HG03045 (cell line): ENCODE data around the gene ZNF711.
A peak's percentile ranks its signal among the peaks of the same experiment; 100 is the strongest.
"Not testable (repeated sequence)": the region's sequence is repeated elsewhere in the genome, so short reads cannot be mapped to it uniquely, and the experiment has no call there.

Source experiments
- ATAC-seq: cut with Tn5 transposase; IDR thresholded peaks from one replicate; pipeline ENCODE4 v1.9.1; 2021; ENCODE audit warnings: mild to moderate bottlenecking, moderate library complexity; ENCODE audit not compliant: unreplicated experiment

Gene ZNF711

GRCh38 chrX:85243761-85244449 is at the start of gene ZNF711, which contains the start of gene SATL1:
Gene ZNF711 (plus strand): TSS chrX:85243991. CDS start chrX:85247573, 3,582 bp downstream.
Gene SATL1 (minus strand): TSS chrX:85243779. CDS start chrX:85108968, 134,811 bp downstream.
- ATAC-seq = peak; percentile 71

GRCh38 chrX:85196319-85196718 is 47.5 kb upstream of the ZNF711 start:
- no peak for ATAC-seq

GRCh38 chrX:85203461-85203970 is 40.3 kb upstream of the ZNF711 start:
- ATAC-seq = no peak

GRCh38 chrX:85213792-85214530 is 29.8 kb upstream of the ZNF711 start:
- no peak for ATAC-seq

- ATAC-seq = no peak
Measured at GRCh38 chrX:85215946-85216345, 27.8 kb upstream of the ZNF711 start.

GRCh38 chrX:85221361-85221760 is 22.4 kb upstream of the ZNF711 start:
- no peak for ATAC-seq

GRCh38 chrX:85223359-85223758 is 20.4 kb upstream of the ZNF711 start:
- ATAC-seq = no peak

- ATAC-seq = no peak
Measured at GRCh38 chrX:85243155-85243554, 636 bp upstream of the ZNF711 start.

- peak; percentile 50 for ATAC-seq
Measured at GRCh38 chrX:85244450-85245211, 840 bp downstream of the ZNF711 start.

- not testable (repeated sequence) for ATAC-seq
Measured at GRCh38 chrX:85285286-85285685, 41.5 kb downstream of the ZNF711 start.

GRCh38 chrX:85288992-85289723 is 45.4 kb downstream of the ZNF711 start:
- ATAC-seq = no peak

- ATAC-seq = no peak
Measured at GRCh38 chrX:85303544-85303943, 59.8 kb downstream of the ZNF711 start.

GRCh38 chrX:85309717-85310116 is 65.9 kb downstream of the ZNF711 start:
- ATAC-seq = no peak

GRCh38 chrX:85311348-85311747 is 67.6 kb downstream of the ZNF711 start:
- ATAC-seq = not testable (repeated sequence)
